Measurements from ENCODE around the gene ZBTB34. TPM values are rescaled to one million over a fixed set of nuclear protein-coding genes. Genes with fewer than 3 reads are reported as not detected.

Gene ZBTB34
- total RNA-seq, 4 donors from 2014 or later = 7.4 to 12.3 (median 10.6) TPM

DNA sequence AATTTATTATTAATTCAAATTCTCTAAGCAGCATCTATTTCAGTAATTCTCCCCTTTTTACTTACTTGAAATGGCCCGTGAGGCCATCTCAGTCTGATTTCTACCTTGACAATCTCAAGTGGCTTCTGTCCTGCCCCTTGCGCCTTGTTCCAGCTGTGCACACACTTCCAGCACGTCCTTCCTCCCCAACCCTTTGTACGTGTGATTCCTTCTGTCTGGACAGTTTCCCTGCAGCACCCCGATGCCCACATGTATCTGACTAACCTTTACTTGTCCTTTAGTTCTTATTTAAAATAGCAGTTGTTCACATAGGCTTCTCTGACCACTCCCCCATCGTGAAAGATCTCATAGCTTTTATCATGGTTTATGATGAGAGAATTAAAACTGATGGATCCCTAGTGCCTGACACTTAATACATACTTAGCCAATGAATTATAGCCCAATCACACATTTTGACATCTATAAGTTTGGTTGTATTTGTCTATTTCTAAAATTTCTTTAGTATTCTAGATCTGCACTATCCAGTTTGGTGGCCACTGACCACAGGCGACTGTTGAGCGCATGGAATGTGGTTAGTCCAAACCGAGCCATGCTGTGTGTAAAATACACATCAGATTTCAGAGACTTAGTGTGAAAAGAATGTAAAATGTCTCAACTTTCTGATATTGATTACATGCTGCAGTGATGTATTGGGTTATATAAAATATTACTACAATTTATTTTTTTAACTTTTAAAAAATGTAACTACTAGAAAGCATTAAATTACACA is 14.3 kb downstream of the ZBTB34 start:
- Histone ChIP-seq H3K27ac (no peak overlapping the region), H3K4me3 (no peak overlapping the region), H3K4me1 (no peaks in the 10 kb centered on the region), H3K27me3 (no peaks in the 10 kb centered on the region), H3K9me3 (no peaks in the 10 kb centered on the region), H3K36me3 (peaks cover 0 to 6% (median 0%) of the 10 kb centered on the region in 3 donors)
- no peak for DNase-seq
- TF ChIP-seq POLR2A (IDR thresholded peaks at IDR 0.05) = no peak
- TF ChIP-seq, protein P1, sequence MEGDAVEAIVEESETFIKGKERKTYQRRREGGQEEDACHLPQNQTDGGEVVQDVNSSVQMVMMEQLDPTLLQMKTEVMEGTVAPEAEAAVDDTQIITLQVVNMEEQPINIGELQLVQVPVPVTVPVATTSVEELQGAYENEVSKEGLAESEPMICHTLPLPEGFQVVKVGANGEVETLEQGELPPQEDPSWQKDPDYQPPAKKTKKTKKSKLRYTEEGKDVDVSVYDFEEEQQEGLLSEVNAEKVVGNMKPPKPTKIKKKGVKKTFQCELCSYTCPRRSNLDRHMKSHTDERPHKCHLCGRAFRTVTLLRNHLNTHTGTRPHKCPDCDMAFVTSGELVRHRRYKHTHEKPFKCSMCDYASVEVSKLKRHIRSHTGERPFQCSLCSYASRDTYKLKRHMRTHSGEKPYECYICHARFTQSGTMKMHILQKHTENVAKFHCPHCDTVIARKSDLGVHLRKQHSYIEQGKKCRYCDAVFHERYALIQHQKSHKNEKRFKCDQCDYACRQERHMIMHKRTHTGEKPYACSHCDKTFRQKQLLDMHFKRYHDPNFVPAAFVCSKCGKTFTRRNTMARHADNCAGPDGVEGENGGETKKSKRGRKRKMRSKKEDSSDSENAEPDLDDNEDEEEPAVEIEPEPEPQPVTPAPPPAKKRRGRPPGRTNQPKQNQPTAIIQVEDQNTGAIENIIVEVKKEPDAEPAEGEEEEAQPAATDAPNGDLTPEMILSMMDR (IDR thresholded peaks at IDR 0.05) = no peak

DNA sequence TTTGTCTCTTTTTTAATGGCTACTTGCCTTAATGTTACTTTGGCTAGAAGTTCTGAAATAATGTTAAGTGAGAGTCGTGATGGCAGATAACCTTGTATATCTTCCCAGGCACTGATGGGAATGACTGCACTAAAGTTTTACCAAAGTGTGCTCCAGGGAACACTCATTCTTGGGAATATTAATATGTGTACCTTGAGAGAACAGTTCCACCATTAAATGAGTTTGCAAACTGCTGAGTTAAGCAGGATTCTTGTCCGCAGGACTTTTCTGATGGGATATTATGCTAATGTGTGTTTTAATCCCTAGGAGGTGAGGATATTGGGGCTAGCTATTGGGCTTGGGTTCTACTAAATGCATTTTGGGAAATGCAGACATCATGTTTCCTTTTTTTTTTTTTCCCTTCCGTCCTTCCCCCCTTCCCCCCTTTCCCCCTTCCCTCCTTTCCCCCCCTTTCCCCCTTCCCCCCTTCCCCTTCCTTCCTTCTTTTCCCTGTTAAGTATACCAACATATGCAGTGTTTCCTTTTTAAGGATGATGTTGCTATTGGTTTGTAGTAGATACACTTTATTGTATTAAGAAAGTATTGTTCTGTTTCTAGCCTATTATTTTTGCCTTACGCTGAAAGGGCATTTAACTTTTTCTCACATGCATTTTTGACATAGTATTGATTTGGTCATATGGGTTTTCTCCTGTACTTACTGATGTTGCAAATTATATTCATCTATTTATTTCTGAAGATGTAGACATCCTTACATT is 15.5 kb downstream of the ZBTB34 start:
- Histone ChIP-seq H3K9me3 (no peaks in the 10 kb centered on the region), H3K27me3 (no peaks in the 10 kb centered on the region), H3K27ac (no peak overlapping the region), H3K4me1 (no peaks in the 10 kb centered on the region), H3K4me3 (no peak overlapping the region), H3K36me3 (peaks cover 0 to 18% (median 0%) of the 10 kb centered on the region in 3 donors)
- DNase-seq = no peak
- TF ChIP-seq POLR2A (IDR thresholded peaks at IDR 0.05) = no peak
- TF ChIP-seq, protein P1 (IDR thresholded peaks at IDR 0.05) = no peak

DNA sequence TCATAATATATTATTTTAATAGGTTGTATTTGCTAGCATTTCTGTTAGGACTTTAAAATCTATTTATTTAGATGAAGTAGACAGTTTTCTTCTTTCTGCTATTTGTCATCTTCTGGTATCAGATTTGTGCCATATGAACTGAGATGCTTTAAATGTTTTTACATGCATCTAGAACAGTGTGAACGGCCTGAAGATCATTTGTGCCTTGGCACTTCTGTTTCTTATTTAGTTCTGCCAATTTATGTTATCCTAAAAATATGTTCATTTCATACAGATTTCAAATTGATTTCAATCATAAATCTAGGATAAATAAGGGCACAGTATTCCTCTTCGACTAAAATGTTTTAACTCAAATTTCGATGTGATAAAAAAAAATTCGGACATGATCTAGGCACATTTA is 16.1 kb downstream of the ZBTB34 start:
- H3K9me3 ChIP-seq = no peaks in the 10 kb centered on the region
- H3K36me3 ChIP-seq = peaks cover 0 to 22% (median 0%) of the 10 kb centered on the region in 3 donors
- no peak for DNase-seq
- no peak overlapping the region for H3K27ac ChIP-seq
- H3K4me1 ChIP-seq = no peaks in the 10 kb centered on the region
- H3K27me3 ChIP-seq = no peaks in the 10 kb centered on the region
- H3K4me3 ChIP-seq = no peak overlapping the region
- TF ChIP-seq, protein P1 (IDR thresholded peaks at IDR 0.05) = no peak
- no peak for TF ChIP-seq POLR2A (IDR thresholded peaks at IDR 0.05)

DNA sequence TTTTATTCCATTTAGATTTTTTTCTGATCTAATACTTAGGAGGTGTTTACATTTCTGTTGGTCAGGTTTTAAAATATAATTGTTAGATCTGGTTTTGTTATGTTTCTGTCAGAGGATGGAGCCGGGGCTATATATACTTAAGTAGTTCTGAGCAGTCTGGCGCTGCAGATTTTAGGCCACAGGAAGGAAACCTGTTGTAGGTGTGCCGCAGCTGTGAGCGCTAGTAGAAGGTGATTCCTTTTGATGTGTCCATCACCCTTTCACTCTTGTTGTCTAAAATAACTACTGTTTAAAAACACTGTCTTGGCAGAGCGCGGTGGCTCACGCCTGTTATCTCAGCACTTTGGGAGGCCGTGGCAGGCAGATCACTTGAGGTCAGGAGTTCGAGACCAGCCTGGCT is 17.0 kb downstream of the ZBTB34 start:
- Histone ChIP-seq H3K27ac (no peak overlapping the region), H3K9me3 (no peaks in the 10 kb centered on the region), H3K27me3 (no peaks in the 10 kb centered on the region), H3K36me3 (peaks cover 0 to 27% (median 0%) of the 10 kb centered on the region in 3 donors), H3K4me3 (no peak overlapping the region), H3K4me1 (no peaks in the 10 kb centered on the region)
- TF ChIP-seq, protein P1 (IDR thresholded peaks at IDR 0.05) = no peak
- TF ChIP-seq POLR2A (IDR thresholded peaks at IDR 0.05) = no peak
- DNase-seq = no peak

DNA sequence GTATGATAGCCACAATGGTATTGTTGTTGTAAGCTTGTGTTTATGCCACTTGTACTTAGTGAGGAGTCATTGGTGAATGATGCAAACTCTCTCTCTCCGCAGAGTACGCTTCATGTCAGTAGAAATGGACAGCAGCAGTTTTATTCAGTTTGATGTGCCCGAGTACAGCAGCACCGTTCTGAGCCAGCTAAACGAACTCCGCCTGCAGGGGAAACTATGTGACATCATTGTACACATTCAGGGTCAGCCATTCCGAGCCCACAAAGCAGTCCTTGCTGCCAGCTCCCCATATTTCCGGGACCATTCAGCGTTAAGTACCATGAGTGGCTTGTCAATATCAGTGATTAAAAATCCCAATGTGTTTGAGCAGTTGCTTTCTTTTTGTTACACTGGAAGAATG is 18.8 kb downstream of the ZBTB34 start:
- Histone ChIP-seq H3K27ac (no peak overlapping the region), H3K4me3 (no peak overlapping the region), H3K9me3 (no peaks in the 10 kb centered on the region), H3K27me3 (no peaks in the 10 kb centered on the region), H3K4me1 (no peaks in the 10 kb centered on the region), H3K36me3 (peaks cover 0 to 27% (median 0%) of the 10 kb centered on the region in 3 donors)
- DNase-seq = no peak
- TF ChIP-seq, protein P1 (IDR thresholded peaks at IDR 0.05) = no peak
- no peak for TF ChIP-seq POLR2A (IDR thresholded peaks at IDR 0.05)
